Choroid plexus epithelial cell (primary cell): ENCODE results near the gene DBF4B.

ENCODE experiments used
- DNase-seq: peaks from one replicate; pipeline ENCODE4 v3.0.0-alpha.2; 2010; ENCODE audit warnings: low read depth
- H3K4me3 ChIP-seq: 2 replicates; pipeline ENCODE4 v1.5.1; 2011; ENCODE audit warnings: low read depth, mild to moderate bottlenecking, control low read depth, low read length, moderate library complexity
- CTCF ChIP-seq: conservative IDR thresholded peaks from 2 replicates; pipeline ENCODE4 v1.5.1; 2011; ENCODE audit warnings: low read depth, mild to moderate bottlenecking, control low read depth, inconsistent platforms, low read length, moderate library complexity

The DBF4B gene

DNA sequence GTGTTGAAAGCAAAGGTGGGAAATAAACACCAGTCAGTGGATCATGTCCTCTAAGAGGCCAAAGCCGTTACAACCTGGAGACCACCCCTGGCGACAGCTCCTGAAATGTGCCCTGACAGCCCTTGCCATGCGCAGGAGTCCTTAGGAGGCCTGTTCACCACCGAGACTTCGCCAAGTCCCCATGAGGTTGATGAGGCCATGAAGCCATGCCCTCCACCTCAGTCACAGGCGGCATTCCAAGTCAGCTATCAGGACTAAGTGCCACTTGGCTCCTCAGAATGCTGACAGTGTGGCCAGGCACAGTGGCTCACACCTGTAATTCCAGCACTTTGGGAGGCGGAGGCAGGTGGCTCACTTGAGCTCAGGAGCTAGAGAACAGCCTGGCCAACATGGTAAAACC, 77.5 kb downstream of the DBF4B start:
- no peak for TF ChIP-seq CTCF
- H3K4me3 ChIP-seq, result no peak overlapping the region
- DNase-seq, result no peak

GRCh38 chr17:44786551-44787081, 78.2 kb downstream of the DBF4B start:
- no peak for TF ChIP-seq CTCF
- no peak for DNase-seq
- H3K4me3 ChIP-seq, result no peak overlapping the region

DNA sequence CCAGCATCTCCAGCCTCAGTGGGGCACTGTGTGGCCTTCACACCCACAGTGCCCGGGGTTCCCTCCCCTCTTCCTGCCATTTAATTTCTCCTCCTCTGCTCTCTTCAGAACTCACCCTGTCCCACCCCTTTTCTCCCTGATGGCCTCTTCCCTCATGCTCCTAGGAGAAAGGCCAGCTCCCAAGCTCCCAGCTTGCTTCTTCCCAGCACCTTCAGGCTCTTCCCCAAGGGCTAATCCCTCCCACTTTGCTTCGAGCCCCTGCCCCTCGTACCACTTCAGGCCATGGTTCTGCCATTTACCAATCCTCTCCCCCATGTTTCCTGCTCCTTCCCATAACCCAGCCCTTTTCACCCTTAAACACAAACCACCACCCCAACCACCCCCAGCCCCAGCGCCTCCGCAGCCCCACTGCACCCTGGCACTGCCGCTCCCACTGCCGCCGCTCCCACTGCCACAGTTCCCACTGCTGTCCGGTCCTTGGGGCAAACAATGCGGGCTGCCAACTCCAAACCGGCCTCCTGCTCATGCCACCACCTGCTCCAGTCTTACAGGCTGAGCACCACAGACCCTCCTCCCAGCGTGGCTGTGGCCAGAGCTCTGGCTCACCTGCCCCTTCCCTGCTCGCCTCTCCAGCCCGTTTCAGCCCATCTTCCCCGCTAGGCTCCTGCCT, 78.9 kb downstream of the DBF4B start:
- no peak for DNase-seq
- no peak overlapping the region for H3K4me3 ChIP-seq
- no peak for TF ChIP-seq CTCF

GRCh38 chr17:44788139-44788538, 79.7 kb downstream of the DBF4B start:
- H3K4me3 ChIP-seq, result no peak overlapping the region
- DNase-seq, result no peak
- no peak for TF ChIP-seq CTCF

DNA sequence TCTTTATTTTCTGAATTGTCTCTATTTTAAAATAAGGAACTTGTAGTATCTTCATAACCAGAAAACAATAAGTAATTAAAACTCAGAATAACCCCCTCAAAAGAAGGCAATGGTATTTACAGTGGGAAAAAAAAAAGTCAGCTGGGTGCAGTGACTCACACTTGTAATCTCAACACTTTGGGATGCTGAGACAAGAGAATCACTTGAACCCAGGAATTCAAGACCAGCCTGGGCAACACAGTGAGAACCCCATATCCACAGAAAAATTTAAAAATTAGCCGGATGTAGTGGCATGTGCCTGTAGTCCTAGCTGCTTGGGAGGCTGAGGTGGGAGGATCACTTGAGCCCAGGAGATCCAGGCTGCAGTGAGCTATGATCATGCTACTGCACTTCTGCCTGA, 83.8 kb downstream of the DBF4B start:
- TF ChIP-seq CTCF, result no peak
- H3K4me3 ChIP-seq, result no peak overlapping the region
- peak; percentile 63 for DNase-seq

GRCh38 chr17:44793885-44794842, 85.7 kb downstream of the DBF4B start:
- peak; percentile 45 for DNase-seq
- H3K4me3 ChIP-seq, result no peak overlapping the region
- peak; percentile 7 for TF ChIP-seq CTCF
